A673 (cell line): ENCODE measurements around the gene CCDC88C. TPM values are rescaled to one million over a fixed set of nuclear protein-coding genes. Genes with fewer than 3 reads are reported as not detected.
A peak's percentile ranks its signal among the peaks of the same experiment; 100 is the strongest.

Source experiments
- BruUV-seq: library from RNA; stranded (reverse); fragments of 400-500 nt; replicated peaks from 2 replicates; lab custom pipeline; 2021; lab: Mats Ljungman, UMichigan
- CTCF ChIA-PET: fragments of 300-600 bp; sonication (Branson Sonifier 250); formaldehyde crosslinking; loops from one replicate; lab custom pipeline; 2022; ENCODE audit warnings: antibody characterized with exemption; lab: Charles Lee
- POLR2A ChIA-PET: fragments of 300-600 bp; sonication (Branson Sonifier 250); formaldehyde crosslinking; loops from one replicate; lab custom pipeline; 2022; ENCODE audit warnings: antibody characterized with exemption; ENCODE audit not compliant: low non-redundant PET; lab: Charles Lee
- DNase-seq: peaks from one replicate; pipeline ENCODE4 v3.0.0-alpha.2; 2015; ENCODE audit warnings: low spot score
- H3K27ac ChIP-seq: fragments of 200-600 bp; sonication (generic); 2 replicates; pipeline ENCODE4 v1.5.1; 2016; ENCODE audit warnings: mixed run types, low read depth, mild to moderate bottlenecking, mixed read lengths, antibody characterized with exemption, low read length; ENCODE audit not compliant: poor library complexity, severe bottlenecking
- H3K27me3 ChIP-seq: fragments of 200-600 bp; sonication (generic); replicated peaks from 2 replicates; pipeline ENCODE4 v1.6.1; 2017; ENCODE audit warnings: mixed run types, low read depth, mild to moderate bottlenecking, mixed read lengths, antibody characterized with exemption, low read length; ENCODE audit not compliant: insufficient read depth, poor library complexity
- H3K36me3 ChIP-seq: fragments of 200-600 bp; sonication (generic); 2 replicates; pipeline ENCODE4 v1.6.1; 2016; ENCODE audit warnings: mixed run types, mild to moderate bottlenecking, mixed read lengths, antibody characterized with exemption, low read length; ENCODE audit not compliant: insufficient read depth, poor library complexity, severe bottlenecking
- H3K4me1 ChIP-seq: fragments of 200-600 bp; sonication (generic); 2 replicates; pipeline ENCODE4 v1.6.1; 2017; ENCODE audit warnings: mixed run types, mild to moderate bottlenecking, mixed read lengths, antibody characterized with exemption, low read length; ENCODE audit not compliant: insufficient read depth, poor library complexity, severe bottlenecking
- H3K4me3 ChIP-seq: fragments of 200-600 bp; sonication (generic); 2 replicates; pipeline ENCODE4 v1.5.1; 2016; ENCODE audit warnings: low read depth, mixed run types, mild to moderate bottlenecking, mixed read lengths, low read length; ENCODE audit not compliant: poor library complexity, severe bottlenecking
- H3K9me3 ChIP-seq: fragments of 200-600 bp; sonication (generic); 2 replicates; pipeline ENCODE4 v1.6.1; 2016; ENCODE audit warnings: mixed run types, low read depth, mild to moderate bottlenecking, mixed read lengths, antibody characterized with exemption, low read length; ENCODE audit not compliant: poor library complexity, severe bottlenecking
- EZH2 ChIP-seq: fragments of 200-600 bp; sonication (generic); IDR thresholded peaks from 2 replicates; pipeline ENCODE4 v1.6.1; 2017; ENCODE audit warnings: borderline replicate concordance, low read depth, mild to moderate bottlenecking, mixed read lengths, antibody characterized with exemption, low read length; ENCODE audit not compliant: poor library complexity, severe bottlenecking
- intact Hi-C: fragments of 100-400 bp; cut with micrococcal nuclease; formaldehyde crosslinking; loops from one replicate; pipeline ENCODE4 v1.10.0; 2022; ENCODE audit not compliant: unreplicated experiment
- total RNA-seq: library from RNA; stranded (reverse); gene quantifications from 2 replicates; pipeline ENCODE4 v1.2.3, GENCODE V29; 2021
- TF ChIP-seq, protein P1 (sequence below): fragments of 300-800, 200-600 bp; sonication (generic); conservative IDR thresholded peaks from 2 replicates; pipeline ENCODE4 v1.5.1; 2017; ENCODE audit warnings: low read depth, mild to moderate bottlenecking, antibody characterized with exemption, low read length, moderate library complexity, mixed read lengths

CCDC88C gene
- total RNA-seq, 1 experiment from 2014 or later: 49.1 TPM

GRCh38 chr14:91392623-91393303 lies 24.9 kb downstream of the CCDC88C start:
- H3K4me3 ChIP-seq: no peak overlapping the region
- H3K4me1 ChIP-seq: peaks cover 20% of the 10 kb centered on the region
- no peak overlapping the region for H3K27ac ChIP-seq

GRCh38 chr14:91390165-91390778 lies 27.3 kb downstream of the CCDC88C start:
- Histone ChIP-seq H3K27ac (no peak overlapping the region), H3K9me3 (no peaks in the 10 kb centered on the region), H3K4me1 (peaks cover 11% of the 10 kb centered on the region), H3K36me3 (no peaks in the 10 kb centered on the region), H3K4me3 (no peak overlapping the region), H3K27me3 (no peaks in the 10 kb centered on the region)
- no TSS peak for BruUV-seq
- intact Hi-C loops: no loop called here
- peak; percentile 77 for DNase-seq
- ChIA-PET POLR2A (no interaction called here), CTCF (no interaction called here)
- TF ChIP-seq EZH2: no peak
- TF ChIP-seq, protein P1, sequence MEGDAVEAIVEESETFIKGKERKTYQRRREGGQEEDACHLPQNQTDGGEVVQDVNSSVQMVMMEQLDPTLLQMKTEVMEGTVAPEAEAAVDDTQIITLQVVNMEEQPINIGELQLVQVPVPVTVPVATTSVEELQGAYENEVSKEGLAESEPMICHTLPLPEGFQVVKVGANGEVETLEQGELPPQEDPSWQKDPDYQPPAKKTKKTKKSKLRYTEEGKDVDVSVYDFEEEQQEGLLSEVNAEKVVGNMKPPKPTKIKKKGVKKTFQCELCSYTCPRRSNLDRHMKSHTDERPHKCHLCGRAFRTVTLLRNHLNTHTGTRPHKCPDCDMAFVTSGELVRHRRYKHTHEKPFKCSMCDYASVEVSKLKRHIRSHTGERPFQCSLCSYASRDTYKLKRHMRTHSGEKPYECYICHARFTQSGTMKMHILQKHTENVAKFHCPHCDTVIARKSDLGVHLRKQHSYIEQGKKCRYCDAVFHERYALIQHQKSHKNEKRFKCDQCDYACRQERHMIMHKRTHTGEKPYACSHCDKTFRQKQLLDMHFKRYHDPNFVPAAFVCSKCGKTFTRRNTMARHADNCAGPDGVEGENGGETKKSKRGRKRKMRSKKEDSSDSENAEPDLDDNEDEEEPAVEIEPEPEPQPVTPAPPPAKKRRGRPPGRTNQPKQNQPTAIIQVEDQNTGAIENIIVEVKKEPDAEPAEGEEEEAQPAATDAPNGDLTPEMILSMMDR: no peak

More at GRCh38 chr14:91392623-91393303, 24.9 kb downstream of the CCDC88C start:
- intact Hi-C loops: no loop called here
- ChIA-PET POLR2A (no interaction called here), CTCF (no interaction called here)
- no peak for TF ChIP-seq EZH2
- TF ChIP-seq, protein P1: no peak
- Histone ChIP-seq H3K27me3 (no peaks in the 10 kb centered on the region), H3K9me3 (no peaks in the 10 kb centered on the region), H3K36me3 (no peaks in the 10 kb centered on the region)
- no TSS peak for BruUV-seq
- DNase-seq: no peak

GRCh38 chr14:91389150-91389549 lies 28.5 kb downstream of the CCDC88C start:
- BruUV-seq: no TSS peak
- H3K27ac ChIP-seq: no peak overlapping the region
- H3K4me1 ChIP-seq: peaks cover 8% of the 10 kb centered on the region
- H3K27me3 ChIP-seq: no peaks in the 10 kb centered on the region
- ChIA-PET CTCF (no interaction called here), POLR2A (no interaction called here)
- intact Hi-C loops: no loop called here
- no peak for TF ChIP-seq EZH2
- no peaks in the 10 kb centered on the region for H3K36me3 ChIP-seq
- H3K9me3 ChIP-seq: no peaks in the 10 kb centered on the region
- no peak overlapping the region for H3K4me3 ChIP-seq
- no peak for DNase-seq
